Caco-2 (cell line): Measurements from ENCODE around the gene CROT. TPM values are rescaled to one million over a fixed set of nuclear protein-coding genes. Genes with fewer than 3 reads are reported as not detected.

ENCODE experiments used
- BruUV-seq: library from RNA; stranded (reverse); fragments of 400-500 nt; replicated peaks from 2 replicates; lab custom pipeline; 2021; lab: Mats Ljungman, UMichigan
- CTCF ChIA-PET: fragments of 300-600 bp; sonication (Branson Sonifier 250); formaldehyde crosslinking; loops from one replicate; lab custom pipeline; 2022; ENCODE audit warnings: antibody characterized with exemption; lab: Charles Lee
- POLR2A ChIA-PET: fragments of 300-600 bp; sonication (Branson Sonifier 250); formaldehyde crosslinking; loops from one replicate; lab custom pipeline; 2022; ENCODE audit warnings: antibody characterized with exemption; lab: Charles Lee
- DNase-seq, 2 experiments: peaks; one replicate each; pipeline versions ENCODE4 v3.0.0 to v3.0.0-alpha.2; 2020 to 2022
- H3K27me3 ChIP-seq: replicated peaks from 2 replicates; pipeline ENCODE4 v1.6.0; 2011; ENCODE audit warnings: low read length; ENCODE audit not compliant: control insufficient read depth, insufficient read depth
- H3K36me3 ChIP-seq: 2 replicates; pipeline ENCODE4 v1.5.1; 2011; ENCODE audit warnings: low read length; ENCODE audit not compliant: control insufficient read depth, insufficient read depth
- H3K4me1 ChIP-seq: fragments of 250-450 bp; sonication (Bioruptor Pico); 2 replicates; pipeline ENCODE4 v1.5.1; 2020; ENCODE audit warnings: mild to moderate bottlenecking
- H3K4me3 ChIP-seq: 2 replicates; pipeline ENCODE4 v1.5.1; 2011; ENCODE audit warnings: low read depth, mild to moderate bottlenecking, control low read depth, low read length
- H3K9me3 ChIP-seq: fragments of 250-450 bp; sonication (Bioruptor Pico); 2 replicates; pipeline ENCODE4 v1.5.1; 2020; ENCODE audit warnings: mild to moderate bottlenecking, moderate library complexity
- H3K27ac Mint-ChIP-seq: one replicate; pipeline ENCODE4 v1.8.0; 2022; ENCODE audit warnings: mixed read lengths; ENCODE audit not compliant: unreplicated experiment
- H3K27me3 Mint-ChIP-seq: one replicate; pipeline ENCODE4 v1.8.0; 2022; ENCODE audit warnings: mixed read lengths; ENCODE audit not compliant: insufficient read depth, unreplicated experiment
- H3K36me3 Mint-ChIP-seq: one replicate; pipeline ENCODE4 v1.8.0; 2022; ENCODE audit warnings: mild to moderate bottlenecking, mixed read lengths; ENCODE audit not compliant: insufficient read depth, unreplicated experiment
- H3K4me1 Mint-ChIP-seq: one replicate; pipeline ENCODE4 v1.8.0; 2022; ENCODE audit warnings: low read depth, mixed read lengths; ENCODE audit not compliant: unreplicated experiment
- H3K4me3 Mint-ChIP-seq: one replicate; pipeline ENCODE4 v1.8.0; 2022; ENCODE audit warnings: mild to moderate bottlenecking, moderate library complexity, mixed read lengths; ENCODE audit not compliant: unreplicated experiment
- H3K9me3 Mint-ChIP-seq: one replicate; pipeline ENCODE4 v1.8.0; 2022; ENCODE audit warnings: mixed read lengths; ENCODE audit not compliant: unreplicated experiment
- intact Hi-C: fragments of 100-400 bp; cut with micrococcal nuclease; formaldehyde crosslinking; loops from one replicate; pipeline ENCODE4 v1.10.0; 2022; ENCODE audit not compliant: unreplicated experiment
- total RNA-seq: library from RNA; stranded (reverse); gene quantifications from 2 replicates; pipeline ENCODE4 v1.2.3, GENCODE V29; 2022
- TF ChIP-seq, protein P1 (sequence below), 2 experiments: fragments of 200-600 bp in 1 of 2; IDR thresholded peaks; 1 replicate in 1 of 2; 2 replicates in 1 of 2; pipeline versions ENCODE4 v1.5.1 to v1.8.0; 2011 to 2022; ENCODE audit warnings: antibody characterized with exemption in 1 of 2, control low read depth in 1 of 2, inconsistent platforms in 1 of 2, low read depth in 1 of 2, low read length in 1 of 2, mild to moderate bottlenecking in 1 of 2, moderate library complexity in 1 of 2; ENCODE audit not compliant: insufficient read depth in 1 of 2, severe bottlenecking in 1 of 2, unreplicated experiment in 1 of 2

The CROT gene
- total RNA-seq, 1 experiment from 2014 or later, result 15.4 TPM

DNA sequence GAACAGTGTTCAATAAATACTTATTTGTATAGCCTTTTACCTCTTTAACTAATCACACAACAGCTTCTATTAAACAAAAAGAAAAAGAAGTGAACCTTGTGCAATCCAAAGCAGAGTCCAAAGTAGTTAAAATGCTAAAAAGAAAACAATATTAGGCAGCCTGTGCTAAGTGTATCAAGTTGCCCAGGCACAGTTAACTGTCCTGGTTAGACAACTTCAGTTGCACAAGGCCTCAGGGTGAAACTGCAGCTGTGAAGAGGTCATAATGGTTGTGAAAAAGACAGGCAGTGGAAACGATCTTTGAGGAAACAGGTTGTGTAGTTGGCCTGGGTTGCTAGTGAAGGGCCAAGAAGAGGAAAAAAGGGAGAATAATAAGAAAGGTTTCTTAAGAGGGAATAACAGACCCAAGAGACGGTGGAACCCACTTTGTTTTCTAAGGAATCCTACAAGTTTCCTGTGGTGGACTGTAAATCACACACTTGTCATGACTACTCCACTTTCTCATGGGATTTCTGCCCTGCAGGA lies 6.0 kb upstream of the CROT start:
- H3K27ac Mint-ChIP-seq, result no peak overlapping the region
- ChIA-PET CTCF (no interaction called here), POLR2A (no interaction called here)
- H3K9me3 Mint-ChIP-seq, result peaks cover 9% of the 10 kb centered on the region
- Histone ChIP-seq H3K27me3 (no peaks in the 10 kb centered on the region), H3K36me3 (no peaks in the 10 kb centered on the region), H3K4me3 (no peak overlapping the region), H3K4me1 (peaks cover 8% of the 10 kb centered on the region; the same call in 1 of the 2 replicates), H3K9me3 (no peaks in the 10 kb centered on the region; the same call in 1 of the 2 replicates)
- H3K36me3 Mint-ChIP-seq, result no peaks in the 10 kb centered on the region
- intact Hi-C loops, result no loop called here
- no peaks in the 10 kb centered on the region for H3K27me3 Mint-ChIP-seq
- H3K4me3 Mint-ChIP-seq, result no peak overlapping the region
- H3K4me1 Mint-ChIP-seq, result no peaks in the 10 kb centered on the region
- TF ChIP-seq, protein P1, sequence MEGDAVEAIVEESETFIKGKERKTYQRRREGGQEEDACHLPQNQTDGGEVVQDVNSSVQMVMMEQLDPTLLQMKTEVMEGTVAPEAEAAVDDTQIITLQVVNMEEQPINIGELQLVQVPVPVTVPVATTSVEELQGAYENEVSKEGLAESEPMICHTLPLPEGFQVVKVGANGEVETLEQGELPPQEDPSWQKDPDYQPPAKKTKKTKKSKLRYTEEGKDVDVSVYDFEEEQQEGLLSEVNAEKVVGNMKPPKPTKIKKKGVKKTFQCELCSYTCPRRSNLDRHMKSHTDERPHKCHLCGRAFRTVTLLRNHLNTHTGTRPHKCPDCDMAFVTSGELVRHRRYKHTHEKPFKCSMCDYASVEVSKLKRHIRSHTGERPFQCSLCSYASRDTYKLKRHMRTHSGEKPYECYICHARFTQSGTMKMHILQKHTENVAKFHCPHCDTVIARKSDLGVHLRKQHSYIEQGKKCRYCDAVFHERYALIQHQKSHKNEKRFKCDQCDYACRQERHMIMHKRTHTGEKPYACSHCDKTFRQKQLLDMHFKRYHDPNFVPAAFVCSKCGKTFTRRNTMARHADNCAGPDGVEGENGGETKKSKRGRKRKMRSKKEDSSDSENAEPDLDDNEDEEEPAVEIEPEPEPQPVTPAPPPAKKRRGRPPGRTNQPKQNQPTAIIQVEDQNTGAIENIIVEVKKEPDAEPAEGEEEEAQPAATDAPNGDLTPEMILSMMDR (IDR thresholded peaks at IDR 0.05; ENCODE audit: insufficient read depth in 1 of 2, low read depth in 1 of 2, low read length in 1 of 2, severe bottlenecking in 1 of 2, unreplicated experiment in 1 of 2), result no peak
- DNase-seq, result no peak
- BruUV-seq, result no TSS peak

DNA sequence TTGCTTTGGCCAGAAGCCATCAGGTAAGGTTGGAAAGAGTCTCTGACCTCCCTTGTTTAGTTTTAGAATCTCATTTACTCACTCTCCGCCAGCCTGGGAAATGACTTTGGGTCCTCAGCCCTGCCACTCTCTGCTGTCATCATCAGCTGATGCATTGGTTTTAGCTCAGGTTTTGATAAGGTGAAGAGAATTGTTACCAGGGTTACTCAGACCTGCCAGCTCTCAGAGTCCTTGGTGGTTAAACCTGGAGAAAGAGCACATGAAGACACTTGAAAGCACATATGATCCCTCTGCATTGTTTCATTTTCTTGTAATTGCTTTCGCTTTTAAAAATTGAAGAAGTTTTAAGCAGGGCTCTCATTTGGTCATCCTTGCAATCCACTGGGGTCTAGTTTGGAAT lies 4.0 kb upstream of the CROT start:
- H3K27me3 Mint-ChIP-seq, result no peaks in the 10 kb centered on the region
- H3K4me1 ChIP-seq, result peaks cover 9% of the 10 kb centered on the region; the same call in 1 of the 2 replicates
- H3K4me3 Mint-ChIP-seq, result no peak overlapping the region
- TF ChIP-seq, protein P1 (IDR thresholded peaks at IDR 0.05; ENCODE audit: insufficient read depth in 1 of 2, low read depth in 1 of 2, low read length in 1 of 2, severe bottlenecking in 1 of 2, unreplicated experiment in 1 of 2), result no peak
- H3K9me3 ChIP-seq, result no peaks in the 10 kb centered on the region
- intact Hi-C loops, result no loop called here
- H3K36me3 ChIP-seq, result no peaks in the 10 kb centered on the region
- no peaks in the 10 kb centered on the region for H3K36me3 Mint-ChIP-seq
- no peaks in the 10 kb centered on the region for H3K9me3 Mint-ChIP-seq
- H3K27ac Mint-ChIP-seq, result no peak overlapping the region
- ChIA-PET POLR2A (no interaction called here), CTCF (no interaction called here)
- no peak overlapping the region for H3K4me3 ChIP-seq
- BruUV-seq, result no TSS peak
- no peaks in the 10 kb centered on the region for H3K4me1 Mint-ChIP-seq
- no peaks in the 10 kb centered on the region for H3K27me3 ChIP-seq
- DNase-seq, result no peak

DNA sequence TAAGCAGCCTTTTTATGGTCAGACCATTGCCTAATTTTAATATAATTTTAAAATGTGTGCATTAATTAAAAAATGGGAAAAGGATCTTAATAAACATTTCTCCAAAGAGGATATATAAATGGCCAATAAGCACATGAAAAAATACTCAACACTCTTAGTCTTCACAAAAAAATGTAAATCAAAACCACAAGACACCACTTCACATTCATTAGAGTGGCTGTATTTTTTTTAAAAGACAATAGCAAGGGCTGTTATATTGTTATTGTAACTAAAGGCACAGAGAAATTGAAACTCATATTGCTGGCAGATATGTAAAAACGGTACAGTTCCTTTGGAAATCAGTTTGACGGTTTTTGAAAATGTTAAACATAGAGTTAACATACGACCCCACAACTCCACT lies 3.2 kb upstream of the CROT start:
- H3K36me3 ChIP-seq, result no peaks in the 10 kb centered on the region
- no peaks in the 10 kb centered on the region for H3K27me3 ChIP-seq
- H3K4me3 ChIP-seq, result no peak overlapping the region
- H3K36me3 Mint-ChIP-seq, result no peaks in the 10 kb centered on the region
- H3K4me1 ChIP-seq, result peaks cover 9% of the 10 kb centered on the region; the same call in 1 of the 2 replicates
- H3K27ac Mint-ChIP-seq, result no peak overlapping the region
- no peaks in the 10 kb centered on the region for H3K9me3 ChIP-seq
- no peaks in the 10 kb centered on the region for H3K27me3 Mint-ChIP-seq
- no peaks in the 10 kb centered on the region for H3K4me1 Mint-ChIP-seq
- intact Hi-C loops, result no loop called here
- ChIA-PET POLR2A (no interaction called here), CTCF (no interaction called here)
- no TSS peak for BruUV-seq
- TF ChIP-seq, protein P1 (IDR thresholded peaks at IDR 0.05; ENCODE audit: insufficient read depth in 1 of 2, low read depth in 1 of 2, low read length in 1 of 2, severe bottlenecking in 1 of 2, unreplicated experiment in 1 of 2), result no peak
- H3K9me3 Mint-ChIP-seq, result no peaks in the 10 kb centered on the region
- no peak for DNase-seq
- no peak overlapping the region for H3K4me3 Mint-ChIP-seq
